Hematopoietic multipotent progenitor cell treated with erythropoietin and hydrocortisone succinate and interleukin-3 and kit ligand, for 6 days (in vitro differentiated cells): ENCODE data around the gene PTPRD.
A peak's percentile ranks its signal among the peaks of the same experiment; 100 is the strongest.
"Not testable (repeated sequence)": the region's sequence is repeated elsewhere in the genome, so short reads cannot be mapped to it uniquely, and the experiment has no call there.

Experiments
- DNase-seq: peaks from one replicate; pipeline ENCODE4 v3.0.0-alpha.2; 2015

The PTPRD gene

DNA sequence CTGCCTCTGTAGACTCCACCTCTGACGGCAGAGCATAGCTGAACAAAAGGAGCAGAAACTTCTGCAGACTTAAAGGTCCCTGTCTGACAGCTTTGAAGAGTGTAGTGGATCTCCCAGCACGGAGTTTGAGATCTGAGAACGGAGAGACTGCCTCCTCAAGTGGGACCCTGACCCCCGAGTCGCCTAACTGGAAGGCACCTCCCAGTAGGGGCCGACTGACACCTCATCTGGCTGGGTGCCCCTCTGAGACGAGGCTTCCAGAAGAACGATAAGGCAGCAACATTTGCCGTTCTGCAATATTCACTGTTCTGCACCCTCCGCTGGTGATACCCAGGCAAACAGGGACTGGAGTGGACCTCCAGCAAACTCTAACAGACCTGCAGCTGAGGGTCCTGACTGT, 1186.3 kb downstream of the PTPRD start:
- not testable (repeated sequence) for DNase-seq

DNA sequence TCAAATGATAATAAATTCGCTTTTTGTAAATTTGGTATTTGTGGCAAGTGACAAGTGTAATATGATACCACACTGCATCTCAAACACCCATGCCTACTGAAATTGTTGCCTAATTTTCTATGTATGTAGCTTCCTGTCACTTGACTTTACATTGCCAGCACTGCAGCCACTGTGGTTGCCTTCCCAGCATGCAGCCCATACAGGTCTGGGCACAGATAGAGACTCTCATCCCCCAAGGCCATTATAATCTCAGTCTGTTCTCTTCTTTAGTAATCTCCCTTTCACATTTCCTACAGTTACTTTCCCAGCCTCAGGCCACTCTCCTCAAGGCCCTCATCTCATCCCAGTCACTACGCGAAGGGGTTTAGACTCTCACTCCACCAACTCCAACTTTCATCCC, 1200.6 kb downstream of the PTPRD start:
- no peak for DNase-seq

DNA sequence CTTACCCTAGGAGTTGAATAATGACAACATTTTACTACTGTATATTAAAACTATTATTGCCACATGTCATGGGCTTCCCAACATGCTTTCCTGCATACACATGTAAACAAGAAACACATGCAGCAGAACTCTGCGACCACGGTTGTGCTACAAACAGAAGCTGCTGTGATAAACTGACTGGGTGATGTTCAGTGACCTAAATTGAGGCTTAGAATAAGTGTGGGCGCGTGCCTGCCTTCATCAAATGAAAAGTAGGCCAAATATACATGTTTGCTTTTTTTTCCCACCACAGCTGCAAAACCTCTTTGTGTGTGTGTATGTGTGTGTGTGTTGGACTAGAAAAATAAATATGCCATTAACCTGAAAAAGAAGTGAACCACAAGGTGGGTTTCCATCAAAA, 1202.1 kb downstream of the PTPRD start:
- DNase-seq = no peak

DNA sequence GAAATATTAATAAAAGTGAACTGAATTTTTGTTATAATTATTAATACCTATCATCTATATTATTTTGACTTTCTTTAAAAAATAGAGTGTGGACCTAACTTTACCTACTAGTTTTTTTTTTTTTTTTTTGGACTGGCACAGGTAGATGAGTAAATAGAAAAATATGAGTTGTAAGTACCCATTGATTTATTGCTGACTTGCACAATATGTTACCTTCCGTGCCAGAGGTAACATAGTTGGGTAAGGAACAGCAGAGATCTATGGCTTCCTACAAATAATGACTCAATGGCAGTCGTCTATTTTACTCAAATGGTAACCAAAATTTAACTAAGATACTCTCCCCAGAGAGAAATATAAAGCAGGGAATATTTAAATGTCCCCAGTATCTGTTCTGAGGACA, 1212.8 kb downstream of the PTPRD start:
- DNase-seq = no peak

DNA sequence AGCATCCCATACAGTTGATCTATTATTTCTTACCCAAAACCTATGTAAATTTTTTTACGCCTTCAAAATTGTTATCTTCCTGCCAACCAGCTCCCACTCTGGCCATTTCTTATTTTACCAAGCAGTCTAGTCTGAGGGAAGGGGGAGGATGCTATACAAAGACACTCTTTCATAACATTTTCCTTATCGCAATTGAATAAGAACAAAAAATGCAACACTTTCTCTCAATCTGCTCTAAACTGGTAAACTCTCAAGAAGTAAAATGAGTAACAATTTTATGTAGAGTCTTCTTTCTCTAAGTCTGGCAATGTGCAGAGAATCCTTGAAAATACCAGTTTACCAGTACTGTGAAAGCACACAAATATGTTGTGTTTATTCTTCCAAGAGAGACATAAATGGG, 1216.3 kb downstream of the PTPRD start:
- DNase-seq = no peak

DNA sequence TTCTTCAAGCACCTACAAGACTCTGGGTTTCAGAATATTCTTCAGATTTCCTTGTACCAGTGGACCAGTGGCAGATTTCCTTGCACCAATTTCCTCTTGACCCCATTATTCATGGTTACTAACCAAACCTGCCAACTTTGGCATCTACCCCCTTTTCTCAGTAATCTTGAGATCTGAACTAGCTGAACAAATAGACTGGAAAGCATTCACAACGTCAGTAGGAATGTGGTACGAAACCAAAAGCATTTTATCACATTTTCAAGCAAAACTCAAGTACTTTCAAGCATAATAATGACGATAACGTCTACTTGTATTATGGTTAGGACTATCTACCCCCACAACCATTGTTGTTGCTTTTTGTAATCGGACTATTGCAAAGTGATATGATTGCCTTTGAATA, 1217.3 kb downstream of the PTPRD start:
- no peak for DNase-seq

DNA sequence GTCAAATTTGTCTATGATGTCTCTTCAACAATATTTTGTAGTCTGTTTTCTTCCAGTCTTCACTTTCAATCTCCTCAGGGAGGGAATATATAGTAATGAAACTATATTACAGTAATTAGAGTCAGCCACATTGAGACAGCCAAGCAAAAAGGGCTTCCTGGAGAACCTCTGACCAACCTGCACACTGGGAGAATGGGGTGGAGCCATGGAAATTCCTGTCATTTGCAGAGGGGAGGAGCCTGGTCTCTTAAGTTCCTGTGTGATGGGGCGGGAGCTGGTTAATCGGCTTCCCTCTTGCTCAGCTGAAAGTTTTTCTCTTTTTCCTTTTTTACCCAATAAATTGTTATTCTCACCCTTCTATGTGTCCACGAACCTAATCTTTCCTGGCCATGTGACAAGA, 1220.0 kb downstream of the PTPRD start:
- DNase-seq = no peak

DNA sequence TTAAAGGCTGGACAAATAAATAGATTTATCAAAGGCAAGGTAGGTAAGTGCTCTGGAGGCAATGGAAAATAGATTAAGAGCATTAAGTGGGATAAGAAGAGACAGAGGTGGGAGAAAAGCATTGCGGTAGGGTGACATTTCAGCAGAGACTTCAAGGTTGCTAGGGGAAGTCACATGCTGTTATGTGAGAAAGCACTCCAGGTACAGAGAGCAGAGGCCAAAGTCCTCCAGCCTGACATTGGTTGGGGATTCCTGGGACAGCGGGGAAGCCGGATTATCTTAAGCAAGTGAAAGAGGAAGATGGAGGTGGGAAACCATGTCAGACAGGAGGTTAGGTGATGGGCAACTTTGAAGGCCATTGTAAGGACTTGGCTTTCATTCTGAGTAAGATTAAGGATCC, 1222.9 kb downstream of the PTPRD start:
- DNase-seq = no peak

DNA sequence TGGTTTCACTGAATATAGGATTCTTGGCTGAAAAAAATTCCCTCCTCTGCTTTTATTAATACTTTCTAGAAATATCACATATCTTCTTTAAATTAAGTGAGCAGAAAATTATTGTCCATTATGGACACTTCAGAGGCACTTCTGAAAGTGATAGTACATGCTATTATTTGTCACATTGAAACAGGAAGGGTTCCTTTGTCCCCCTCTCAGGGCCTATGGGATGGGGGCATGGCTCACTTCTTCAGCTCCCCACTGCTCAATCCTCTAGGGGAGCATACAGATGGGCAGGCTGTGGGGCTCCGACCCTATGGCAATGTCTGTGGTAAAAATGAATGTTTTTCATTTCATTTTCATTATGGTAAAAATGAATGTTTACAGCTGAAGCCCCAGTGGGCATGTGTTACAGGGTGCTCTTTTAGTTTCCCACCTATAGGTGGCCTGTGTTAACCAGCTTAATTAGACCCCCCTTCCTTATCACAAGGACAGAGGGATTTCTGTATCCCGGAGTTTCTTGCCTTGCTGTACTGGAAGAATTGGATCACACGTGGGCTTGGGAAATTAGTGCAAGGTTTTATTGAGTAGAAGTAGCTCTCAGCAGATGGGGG, 1225.2 kb downstream of the PTPRD start:
- DNase-seq = no peak

DNA sequence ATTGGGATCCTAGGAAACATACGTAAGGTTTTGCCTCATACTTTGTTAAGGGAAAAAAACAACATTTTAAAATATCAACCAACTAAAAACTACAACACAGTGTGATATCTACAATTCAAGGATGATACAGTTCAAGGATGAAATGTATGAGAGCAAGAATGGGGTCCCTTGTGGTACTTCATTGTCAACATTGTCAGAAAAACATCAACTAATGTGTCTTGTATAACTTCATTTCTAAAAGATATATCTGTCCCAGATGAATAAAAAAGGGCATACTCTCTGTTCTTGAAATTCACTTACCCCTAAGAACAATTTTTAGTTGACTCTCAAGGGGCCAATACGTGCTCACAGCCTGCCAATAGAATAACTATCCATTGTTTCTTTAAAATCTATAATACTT, 1250.5 kb downstream of the PTPRD start:
- no peak for DNase-seq

DNA sequence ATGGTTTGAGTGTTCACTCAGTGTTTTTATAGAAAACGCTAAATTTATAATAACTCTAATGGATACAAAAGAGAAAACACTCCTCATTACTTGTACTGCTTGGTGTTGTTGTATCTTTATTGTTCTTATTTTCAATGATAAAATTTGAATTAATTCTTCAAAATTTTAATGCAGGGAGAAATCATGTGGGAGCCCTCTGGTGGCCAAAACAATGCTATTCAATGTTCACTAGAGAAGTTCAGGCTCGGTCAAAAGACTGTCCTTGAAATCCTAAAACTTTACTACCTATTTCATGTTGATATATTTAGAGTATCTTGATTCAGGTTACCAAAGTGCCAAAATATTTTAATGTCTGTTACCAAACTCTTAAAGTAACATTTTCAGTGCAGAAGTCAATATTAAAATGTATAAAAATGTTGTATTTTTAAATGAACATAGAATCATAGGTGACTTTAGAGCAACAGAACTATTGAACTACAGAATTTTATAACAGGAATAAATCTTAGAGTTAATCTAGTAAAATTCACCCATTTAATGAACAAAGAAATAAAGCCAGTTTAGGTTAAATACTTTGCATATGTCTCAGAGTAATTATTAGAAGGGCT, 1259.8 kb downstream of the PTPRD start:
- peak; percentile 39 for DNase-seq

DNA sequence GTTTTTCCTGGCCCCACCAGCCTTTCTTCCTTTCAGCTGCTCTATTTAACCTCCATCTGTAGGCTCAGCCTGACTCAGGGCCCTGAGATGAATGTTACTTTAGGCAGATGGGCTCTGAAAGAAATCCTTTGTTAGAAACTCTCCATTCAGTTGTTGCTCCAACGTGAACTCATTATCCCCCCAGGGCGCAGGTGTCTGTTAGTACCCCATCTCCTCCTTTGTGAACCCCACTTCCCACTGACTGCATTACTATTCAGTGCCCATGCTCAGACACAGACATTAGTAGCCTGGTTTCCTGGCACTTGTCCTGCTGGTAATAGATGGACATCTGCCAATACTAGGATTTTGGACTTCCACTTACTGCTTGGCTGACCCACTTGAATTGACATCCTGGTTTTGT, 1271.6 kb downstream of the PTPRD start:
- no peak for DNase-seq

DNA sequence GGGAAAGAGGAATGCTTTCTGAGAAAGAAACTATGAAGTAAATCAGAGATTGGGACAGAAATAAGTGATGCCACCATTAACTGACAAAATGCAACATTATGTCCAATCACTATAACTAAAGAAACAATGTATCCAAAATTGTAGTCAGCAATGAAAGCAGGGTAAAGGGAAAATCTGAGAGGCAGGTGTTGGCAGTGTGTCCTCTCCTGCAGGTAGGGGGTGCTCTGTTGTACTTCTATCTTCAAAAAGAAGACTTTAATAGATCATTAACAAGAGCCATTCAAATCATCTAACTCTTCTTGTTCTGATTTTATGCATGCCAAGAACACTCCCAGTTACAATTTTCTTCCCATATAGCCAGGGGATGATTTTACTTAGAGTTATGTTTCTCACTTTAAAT, 1275.7 kb downstream of the PTPRD start:
- DNase-seq = no peak

DNA sequence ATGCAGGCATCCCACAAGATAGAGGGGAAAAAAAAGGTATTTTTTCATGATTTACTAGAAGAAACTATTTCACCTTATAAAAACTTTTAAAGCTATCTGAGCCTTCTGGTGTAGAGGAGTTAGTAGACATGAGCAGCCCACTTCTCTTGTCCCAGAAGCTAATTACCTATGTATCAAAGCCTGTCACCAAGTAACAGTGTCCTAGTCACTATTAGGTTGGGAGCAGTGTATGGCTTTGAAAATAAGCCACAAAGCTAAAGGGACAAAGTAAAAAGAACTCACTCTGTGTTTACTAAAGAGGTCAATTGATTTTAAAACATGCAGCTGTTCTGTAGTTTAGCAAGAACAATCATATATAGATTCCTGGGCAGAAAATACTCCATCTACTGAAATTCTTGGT, 1286.1 kb downstream of the PTPRD start:
- DNase-seq = no peak

DNA sequence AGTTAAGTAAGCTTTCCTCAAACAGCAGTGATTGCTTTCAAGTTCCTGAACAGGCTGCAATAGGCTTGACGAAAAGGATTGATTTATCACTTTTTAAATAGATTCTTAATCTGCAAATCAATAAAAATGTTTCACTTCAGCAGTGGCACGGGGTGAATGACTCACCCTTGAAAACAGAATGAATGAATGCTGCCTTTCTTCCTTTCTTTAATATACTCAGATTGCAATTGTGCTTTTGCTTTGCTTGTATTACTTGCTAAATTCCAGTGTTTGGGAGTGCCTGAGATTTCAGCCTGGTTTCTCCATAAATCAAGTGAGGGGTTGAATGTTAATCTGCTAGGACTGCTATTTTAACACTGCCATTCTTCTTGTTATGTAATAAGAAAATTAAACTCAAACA, 1293.8 kb downstream of the PTPRD start:
- no peak for DNase-seq

DNA sequence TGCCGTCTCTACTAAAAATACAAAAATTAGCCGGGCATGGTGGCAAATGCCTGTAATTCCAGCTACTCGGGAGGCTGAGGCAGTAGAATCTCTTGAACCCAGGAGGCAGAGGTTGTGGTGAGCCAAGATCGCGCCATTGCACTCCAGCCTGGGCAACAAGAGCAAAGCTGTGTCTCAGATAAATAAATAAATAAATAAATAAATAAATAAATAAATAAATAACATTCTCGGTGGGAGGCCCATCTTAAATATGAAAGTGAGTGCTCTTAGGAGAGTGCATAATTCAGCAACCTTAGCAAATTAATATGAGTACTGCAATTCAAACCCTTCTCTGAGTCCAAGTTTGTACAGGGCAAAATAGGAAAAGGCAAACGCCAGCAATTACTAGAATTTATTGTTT, 1302.1 kb downstream of the PTPRD start:
- DNase-seq = not testable (repeated sequence)

DNA sequence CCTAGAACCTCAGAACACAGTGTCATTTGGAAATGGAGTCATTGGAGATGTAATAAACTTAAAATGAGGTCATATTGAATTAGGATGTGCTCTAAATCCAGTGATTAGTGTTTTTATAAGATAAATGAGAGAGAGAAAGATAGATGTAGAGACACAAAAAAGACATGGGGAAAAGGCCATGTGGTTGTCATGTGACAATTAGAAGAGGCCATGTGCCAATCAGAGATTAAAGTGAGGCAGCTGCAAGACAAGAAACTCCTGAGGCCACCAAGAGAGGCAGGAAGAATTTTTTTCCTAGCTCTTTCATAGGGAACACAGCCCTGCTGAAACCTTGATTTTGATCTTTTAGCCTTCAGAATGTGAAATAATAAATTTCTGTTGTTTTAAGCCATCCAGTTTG, 1307.2 kb downstream of the PTPRD start:
- DNase-seq = no peak

DNA sequence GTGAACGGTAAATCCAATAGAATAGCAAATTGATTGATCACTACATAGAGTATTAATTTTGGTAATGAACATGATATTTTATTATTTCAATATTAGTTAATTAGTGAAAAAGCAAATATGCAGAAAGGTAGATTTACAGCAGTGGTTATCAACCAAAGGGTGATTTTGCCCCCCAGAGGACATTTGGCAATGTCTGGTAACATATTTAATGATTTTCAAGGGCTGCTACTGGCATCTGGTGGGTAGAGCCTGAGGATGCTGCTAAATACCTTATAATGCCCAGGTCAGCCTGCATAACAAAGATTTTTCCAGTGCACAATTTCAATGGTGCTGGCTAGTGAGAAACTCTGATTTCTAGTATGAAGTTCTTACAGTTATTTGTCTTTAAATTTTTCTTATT, 1313.7 kb downstream of the PTPRD start:
- DNase-seq = no peak

DNA sequence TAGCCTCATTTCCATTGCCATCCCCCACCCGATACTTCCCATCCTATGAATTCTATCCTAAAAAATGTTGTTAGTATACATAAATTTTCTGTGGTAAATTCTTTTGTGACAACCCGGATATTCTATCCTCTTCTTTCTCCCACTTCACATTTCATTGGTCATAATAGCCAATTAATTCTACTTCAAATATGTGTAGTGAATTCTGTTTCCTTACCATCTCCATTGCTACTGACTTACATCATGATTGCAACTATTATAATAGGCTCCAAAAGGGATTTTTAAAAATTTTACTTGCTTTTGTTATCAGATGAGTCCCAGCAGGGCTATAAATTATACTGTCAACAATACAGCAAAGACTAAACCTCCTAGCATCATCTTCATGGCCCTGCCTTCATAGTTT, 1326.8 kb downstream of the PTPRD start:
- DNase-seq = no peak

DNA sequence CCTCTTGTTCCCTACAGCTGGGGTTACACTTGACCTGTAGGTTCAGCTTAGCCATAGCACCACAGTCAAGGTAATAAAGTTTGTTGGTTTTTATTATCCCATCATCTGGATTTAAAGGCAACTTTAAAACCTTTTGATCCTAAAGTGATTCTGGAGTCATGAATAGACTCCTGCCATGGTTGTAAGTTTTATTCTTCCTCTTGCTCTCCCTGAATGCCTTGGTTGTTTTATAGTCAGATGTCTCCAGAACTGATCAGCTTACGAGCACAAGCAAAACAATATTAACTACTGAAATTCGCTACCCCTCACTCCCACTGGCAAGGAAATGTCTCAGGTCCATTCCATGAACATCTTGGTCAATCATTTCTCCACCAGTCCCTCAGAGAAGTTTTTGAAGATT, 1328.6 kb downstream of the PTPRD start:
- DNase-seq = no peak

DNA sequence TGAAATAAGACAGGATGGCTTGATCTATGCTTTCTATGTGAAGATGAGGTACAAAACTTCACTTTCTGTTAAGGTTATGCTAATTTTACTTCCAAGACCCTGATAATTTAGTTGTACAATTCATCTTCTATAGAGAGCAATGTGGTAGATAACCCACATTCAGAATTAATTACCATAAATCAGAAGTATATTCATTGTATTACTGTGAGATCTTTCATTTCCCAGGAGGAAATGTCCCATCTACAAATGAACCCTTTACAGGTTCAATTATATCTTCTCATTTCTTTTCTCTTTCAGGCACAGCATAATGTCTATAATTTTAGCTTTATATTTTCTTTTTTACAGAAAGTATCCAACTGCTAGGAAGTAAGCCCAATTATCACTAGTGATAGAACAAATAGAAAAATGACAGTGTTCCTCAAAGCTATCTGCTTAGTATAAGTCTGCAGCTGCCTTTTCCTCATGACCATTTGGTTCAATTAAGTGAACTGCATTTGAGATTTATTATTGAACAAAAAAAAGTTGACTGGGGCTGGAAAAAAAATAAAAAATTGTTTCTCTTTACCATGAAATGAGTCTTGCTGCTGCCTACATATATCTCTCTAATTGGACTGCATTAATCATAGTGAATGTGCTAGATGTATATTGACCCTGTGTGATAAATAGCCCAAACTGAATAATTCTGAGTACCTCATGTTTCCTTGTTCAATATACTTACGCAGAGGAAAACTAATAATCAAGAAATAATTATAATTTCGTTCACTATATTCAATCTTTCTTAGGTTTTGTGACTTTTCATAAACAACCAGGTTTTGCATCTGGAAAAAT, 1329.4 kb downstream of the PTPRD start:
- DNase-seq = no peak

DNA sequence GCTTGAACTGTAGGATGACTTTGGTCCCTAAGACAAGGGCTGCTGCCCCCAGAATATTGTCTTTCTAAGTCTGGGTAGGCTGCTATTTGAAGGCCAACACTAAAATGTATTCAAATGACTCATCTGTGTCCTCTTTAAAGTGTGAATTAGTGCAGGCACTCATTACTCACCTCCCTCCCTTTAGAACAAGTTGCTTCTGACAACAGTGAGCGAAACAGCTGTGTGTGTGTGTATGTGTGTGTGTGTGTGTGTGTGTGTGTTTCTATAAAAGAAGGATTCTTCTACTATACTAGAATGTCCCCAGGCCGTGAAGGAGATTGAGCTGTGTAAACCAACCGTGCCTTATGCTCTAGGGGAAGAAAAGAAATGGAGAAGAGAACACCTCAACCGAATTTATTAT, 1337.2 kb downstream of the PTPRD start:
- DNase-seq = no peak

DNA sequence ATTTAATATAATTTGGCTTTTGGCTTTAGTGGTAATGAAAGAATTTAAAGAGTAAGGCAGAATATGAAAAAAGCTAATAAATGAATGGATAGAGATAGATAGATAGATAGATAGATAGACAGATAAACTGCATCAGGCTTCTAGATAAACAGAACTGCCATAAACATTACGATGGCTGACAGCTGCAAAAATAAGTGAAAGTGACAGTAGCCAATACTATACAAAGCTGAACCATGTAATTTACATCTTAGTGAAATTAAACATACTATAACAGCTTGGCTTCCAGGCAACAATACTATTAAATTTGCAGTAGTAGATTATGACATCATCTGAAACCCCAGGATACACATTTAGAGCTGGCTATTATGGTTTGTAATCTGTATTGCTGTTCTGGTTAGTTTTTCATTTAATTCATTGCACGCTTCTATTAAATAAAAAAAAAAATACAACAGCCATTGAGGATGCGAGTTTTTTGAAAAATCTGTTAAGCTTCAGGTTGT, 1354.8 kb downstream of the PTPRD start:
- no peak for DNase-seq

DNA sequence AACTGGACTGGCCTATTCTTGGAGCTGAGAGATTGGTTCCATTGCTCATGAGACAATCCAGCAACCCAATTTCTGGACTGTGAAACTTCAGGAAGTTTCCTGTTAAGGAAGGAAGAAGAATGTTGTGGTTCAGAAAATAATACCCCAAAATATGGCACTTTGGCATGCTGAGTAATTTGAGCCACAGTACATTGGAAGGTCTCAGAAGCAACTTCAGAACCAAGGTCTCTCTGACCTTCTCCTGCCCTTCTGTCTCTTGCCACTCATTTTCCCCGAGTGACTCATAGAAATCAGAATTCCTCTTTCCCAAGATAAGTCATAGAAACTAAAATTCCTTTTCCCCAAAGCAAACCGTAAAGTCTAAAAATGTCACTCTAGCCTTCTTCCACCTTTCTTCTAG, 1366.1 kb downstream of the PTPRD start:
- no peak for DNase-seq
